ENCODE measurements around the gene GPR146.

GPR146 gene

DNA sequence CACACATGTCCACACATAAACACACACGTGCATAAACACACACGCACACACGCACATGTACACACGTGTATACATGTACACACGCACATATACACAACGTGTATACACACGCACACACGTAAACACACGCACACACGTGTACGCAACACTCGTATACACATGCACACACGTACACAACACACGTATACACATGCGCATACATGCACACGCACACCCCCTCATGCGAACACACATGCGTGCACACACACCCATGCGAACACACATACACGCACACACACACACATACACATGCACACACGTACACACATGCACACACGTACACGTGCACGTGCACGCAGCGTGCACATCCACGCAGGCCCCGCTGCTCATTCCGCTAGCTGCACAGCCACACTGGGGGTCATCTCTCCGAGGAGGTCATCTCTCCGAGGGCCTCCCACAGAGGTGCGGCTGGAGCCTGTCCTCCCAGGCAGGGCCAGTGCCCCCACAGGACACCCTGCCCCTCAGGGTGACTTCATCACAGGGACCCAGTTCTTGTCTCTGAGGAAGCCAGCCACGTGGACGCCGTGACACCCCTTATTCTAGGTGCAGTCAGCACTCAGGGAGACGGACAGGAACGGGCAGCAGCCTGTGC, 35.5 kb upstream of the GPR146 start:
- no peak overlapping the region for H3K4me3 ChIP-seq (ENCODE audit: low read depth, low read length)
- TF ChIP-seq, protein P1, sequence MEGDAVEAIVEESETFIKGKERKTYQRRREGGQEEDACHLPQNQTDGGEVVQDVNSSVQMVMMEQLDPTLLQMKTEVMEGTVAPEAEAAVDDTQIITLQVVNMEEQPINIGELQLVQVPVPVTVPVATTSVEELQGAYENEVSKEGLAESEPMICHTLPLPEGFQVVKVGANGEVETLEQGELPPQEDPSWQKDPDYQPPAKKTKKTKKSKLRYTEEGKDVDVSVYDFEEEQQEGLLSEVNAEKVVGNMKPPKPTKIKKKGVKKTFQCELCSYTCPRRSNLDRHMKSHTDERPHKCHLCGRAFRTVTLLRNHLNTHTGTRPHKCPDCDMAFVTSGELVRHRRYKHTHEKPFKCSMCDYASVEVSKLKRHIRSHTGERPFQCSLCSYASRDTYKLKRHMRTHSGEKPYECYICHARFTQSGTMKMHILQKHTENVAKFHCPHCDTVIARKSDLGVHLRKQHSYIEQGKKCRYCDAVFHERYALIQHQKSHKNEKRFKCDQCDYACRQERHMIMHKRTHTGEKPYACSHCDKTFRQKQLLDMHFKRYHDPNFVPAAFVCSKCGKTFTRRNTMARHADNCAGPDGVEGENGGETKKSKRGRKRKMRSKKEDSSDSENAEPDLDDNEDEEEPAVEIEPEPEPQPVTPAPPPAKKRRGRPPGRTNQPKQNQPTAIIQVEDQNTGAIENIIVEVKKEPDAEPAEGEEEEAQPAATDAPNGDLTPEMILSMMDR (IDR thresholded peaks at IDR 0.05; ENCODE audit: low read depth, low read length) = no peak

DNA sequence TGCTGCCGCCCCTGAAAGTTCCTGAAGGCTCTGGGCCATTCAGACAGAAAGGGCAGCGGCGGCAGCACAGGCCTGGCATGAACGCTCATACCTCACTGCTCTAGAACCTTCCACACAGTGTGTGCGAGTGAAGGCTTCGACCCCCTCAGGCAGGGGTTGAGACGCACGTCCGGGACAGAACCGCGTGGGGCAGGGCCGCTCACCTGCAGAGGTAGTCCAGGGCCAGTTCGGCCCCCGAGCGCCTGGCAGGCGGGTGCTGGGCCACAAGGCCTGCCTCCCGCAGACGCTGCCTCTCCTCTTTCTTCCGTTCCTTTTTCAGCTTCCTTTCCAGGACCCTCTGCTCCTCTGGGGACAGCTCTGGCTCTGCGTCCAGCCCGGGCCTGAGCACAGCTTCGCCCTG, 34.6 kb upstream of the GPR146 start:
- TF ChIP-seq, protein P1 (IDR thresholded peaks at IDR 0.05; ENCODE audit: low read depth, low read length) = no peak
- no peak overlapping the region for H3K4me3 ChIP-seq (ENCODE audit: low read depth, low read length)

DNA sequence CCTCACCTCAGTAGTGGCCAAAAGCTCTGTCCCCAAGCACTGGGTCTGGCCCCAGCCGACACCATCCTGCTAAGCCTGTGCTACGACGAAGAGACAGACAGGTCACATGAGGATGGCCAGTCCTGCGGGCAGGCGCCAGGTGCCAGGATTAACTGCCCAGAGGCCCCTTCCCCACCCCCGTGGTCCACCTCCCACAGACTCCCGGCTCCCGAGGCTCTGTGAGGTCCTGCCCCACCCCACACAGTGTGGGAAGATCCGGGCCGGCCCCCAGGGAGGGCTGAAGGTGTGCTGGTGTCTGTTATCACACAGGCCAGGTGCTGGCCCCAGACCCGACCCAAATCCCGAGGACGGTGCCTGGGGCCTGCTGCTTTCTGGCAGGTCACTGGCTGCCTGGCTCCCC, 34.1 kb upstream of the GPR146 start:
- TF ChIP-seq, protein P1 (IDR thresholded peaks at IDR 0.05; ENCODE audit: low read depth, low read length) = no peak
- H3K4me3 ChIP-seq (ENCODE audit: low read depth, low read length) = no peak overlapping the region

DNA sequence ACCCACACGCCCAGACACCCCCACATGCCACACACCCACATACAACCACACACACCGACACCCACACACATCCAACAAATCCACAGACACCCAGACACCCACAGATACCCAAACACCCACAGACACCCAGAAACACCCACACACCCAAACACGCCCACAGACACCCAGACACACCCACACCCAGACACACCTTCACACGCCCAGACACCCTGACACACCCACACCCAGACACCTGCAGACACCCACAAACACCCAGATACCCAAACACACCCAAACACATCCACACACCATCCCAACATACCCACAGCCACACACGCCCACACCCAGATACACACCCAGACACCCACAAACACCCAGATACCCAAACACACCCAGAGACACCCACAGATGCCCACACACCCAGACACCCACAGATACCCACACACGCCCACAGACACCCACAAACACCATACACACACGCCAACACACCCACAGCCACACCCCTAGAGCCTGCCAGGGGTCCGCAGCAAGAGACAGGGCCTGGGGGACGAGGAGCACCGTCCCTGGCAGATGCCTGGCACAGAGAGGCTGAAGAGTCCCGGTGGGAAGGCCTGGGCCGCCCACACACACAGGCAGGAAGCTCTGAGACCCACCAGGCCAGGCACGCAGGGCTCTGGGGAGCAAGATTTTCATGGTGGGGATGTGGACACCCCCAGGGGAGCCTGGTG, 32.9 kb upstream of the GPR146 start:
- no peak overlapping the region for H3K4me3 ChIP-seq (ENCODE audit: low read depth, low read length)

DNA sequence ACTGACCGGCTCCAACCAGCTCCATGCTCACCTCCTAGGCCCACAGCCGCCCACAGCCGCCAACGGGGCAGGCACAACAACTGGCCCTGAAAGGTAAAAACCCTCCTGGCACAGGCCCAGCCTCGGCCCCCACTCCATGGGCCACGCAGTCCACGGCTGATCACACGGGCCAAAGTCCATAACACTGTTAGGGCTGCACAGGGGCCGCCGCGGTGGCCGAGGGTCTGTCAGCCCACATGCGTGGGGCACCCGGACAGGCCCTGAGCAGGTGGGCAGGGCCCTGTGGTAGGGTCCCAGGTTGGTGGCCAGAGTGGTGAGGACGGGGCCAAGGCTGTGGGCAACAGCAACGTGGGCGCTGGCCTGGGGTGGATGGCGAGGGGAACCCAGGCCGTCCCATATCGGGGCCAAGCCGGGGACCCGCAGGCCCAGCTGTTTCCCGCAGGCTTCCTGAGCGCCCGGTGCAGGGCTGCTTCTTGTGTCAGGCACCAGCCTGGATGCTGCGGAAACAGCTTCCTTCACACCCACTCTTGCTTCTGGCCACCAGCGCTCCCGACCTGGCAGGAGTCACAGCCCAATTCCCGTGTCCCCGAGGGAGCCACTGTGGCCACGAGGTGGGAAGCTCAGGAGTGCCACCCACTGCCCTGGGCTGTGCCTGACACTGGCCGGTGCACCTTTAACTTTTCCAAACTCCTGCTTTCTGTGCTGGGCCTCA, 32.2 kb upstream of the GPR146 start:
- H3K4me3 ChIP-seq (ENCODE audit: low read depth, low read length) = no peak overlapping the region
- TF ChIP-seq, protein P1 (IDR thresholded peaks at IDR 0.05; ENCODE audit: low read depth, low read length) = no peak

More for the DNA sequence above, 32.9 kb upstream of the GPR146 start:
- TF ChIP-seq, protein P1 (IDR thresholded peaks at IDR 0.05; ENCODE audit: low read depth, low read length) = no peak

DNA sequence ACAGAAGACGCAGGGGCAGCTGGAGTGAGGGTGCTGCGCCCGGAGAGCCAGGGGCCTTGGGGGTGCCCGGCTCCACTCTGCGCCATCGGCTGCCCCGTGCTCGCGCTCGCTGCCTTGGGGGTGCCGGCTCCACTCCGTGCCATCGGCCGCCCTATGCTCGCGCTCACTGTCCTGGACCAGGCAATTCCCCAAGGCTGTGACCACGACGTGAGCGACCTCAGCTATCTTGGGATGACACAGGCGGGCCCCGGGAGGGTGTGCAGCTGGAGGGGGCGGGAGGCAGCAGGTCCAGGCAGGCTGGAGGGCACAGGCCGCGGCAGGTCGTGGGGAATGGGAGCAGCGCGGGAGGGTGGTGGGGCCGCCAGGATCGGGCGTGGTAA, 31.6 kb upstream of the GPR146 start:
- no peak overlapping the region for H3K4me3 ChIP-seq (ENCODE audit: low read depth, low read length)
- TF ChIP-seq, protein P1 (IDR thresholded peaks at IDR 0.05; ENCODE audit: low read depth, low read length) = no peak

DNA sequence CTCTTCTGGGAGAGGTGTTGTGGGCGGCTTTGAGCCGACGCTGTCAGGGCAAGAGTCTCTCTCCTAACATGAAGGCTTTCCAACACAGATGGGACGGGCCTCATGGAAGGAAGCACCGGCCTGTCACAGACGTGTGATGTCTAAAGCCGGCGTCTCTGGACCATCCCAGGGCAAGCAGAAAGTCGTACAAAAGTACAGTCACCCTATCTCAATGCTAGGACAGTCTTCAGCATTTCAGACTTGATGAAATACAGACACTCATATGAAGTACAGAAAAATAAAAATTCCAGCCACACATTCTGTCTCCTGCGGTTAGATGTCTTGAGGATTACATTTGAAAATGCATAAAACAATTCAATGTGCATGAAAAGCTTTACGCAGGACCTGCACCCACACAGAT, 30.8 kb upstream of the GPR146 start:
- TF ChIP-seq, protein P1 (IDR thresholded peaks at IDR 0.05; ENCODE audit: low read depth, low read length) = no peak
- H3K4me3 ChIP-seq (ENCODE audit: low read depth, low read length) = no peak overlapping the region

Data from WI38 (cell line).